H9 (cell line): ENCODE measurements around the gene ELAVL1. TPM values are rescaled to one million over a fixed set of nuclear protein-coding genes. Genes with fewer than 3 reads are reported as not detected.

Source experiments
- DNase-seq: peaks from one replicate; pipeline ENCODE4 v3.0.0-alpha.2; 2017
- H2AFZ ChIP-seq: one replicate; pipeline ENCODE4 v1.6.1; 2013; ENCODE audit warnings: mild to moderate bottlenecking, low read length, control low read depth, moderate library complexity
- H2AK5ac ChIP-seq: 2 replicates; pipeline ENCODE4 v1.6.1; 2013; ENCODE audit warnings: low read length, control low read depth, mixed read lengths; ENCODE audit not compliant: insufficient read length
- H2BK120ac ChIP-seq: one replicate; pipeline ENCODE4 v1.6.1; 2013; ENCODE audit warnings: low read depth, mild to moderate bottlenecking, low read length, control low read depth, inconsistent platforms; ENCODE audit not compliant: poor library complexity, severe bottlenecking
- H2BK12ac ChIP-seq: 2 replicates; pipeline ENCODE4 v1.6.1; 2013; ENCODE audit warnings: low read length, control low read depth, mixed read lengths, low read depth; ENCODE audit not compliant: insufficient read length
- H2BK15ac ChIP-seq: 2 replicates; pipeline ENCODE4 v1.6.1; 2013; ENCODE audit warnings: low read depth, low read length, control low read depth
- H2BK20ac ChIP-seq: one replicate; pipeline ENCODE4 v1.6.1; 2013; ENCODE audit warnings: low read depth, mild to moderate bottlenecking, low read length, control low read depth, inconsistent platforms; ENCODE audit not compliant: poor library complexity, severe bottlenecking
- H2BK5ac ChIP-seq: 2 replicates; pipeline ENCODE4 v1.6.1; 2013; ENCODE audit warnings: low read length, control low read depth, mixed read lengths; ENCODE audit not compliant: insufficient read length
- H3K14ac ChIP-seq: 2 replicates; pipeline ENCODE4 v1.6.1; 2013; ENCODE audit warnings: low read length, control low read depth; ENCODE audit not compliant: insufficient read depth
- H3K18ac ChIP-seq: 2 replicates; pipeline ENCODE4 v1.6.1; 2013; ENCODE audit warnings: low read depth, mild to moderate bottlenecking, mixed read lengths, low read length, control low read depth; ENCODE audit not compliant: insufficient read length
- H3K23ac ChIP-seq: 2 replicates; pipeline ENCODE4 v1.6.1; 2013; ENCODE audit warnings: low read length, control low read depth, mixed read lengths, low read depth; ENCODE audit not compliant: insufficient read length
- H3K23me2 ChIP-seq: 2 replicates; pipeline ENCODE4 v1.6.1; 2013; ENCODE audit warnings: low read depth, mild to moderate bottlenecking, mixed read lengths, low read length, control low read depth; ENCODE audit not compliant: insufficient read length, poor library complexity, severe bottlenecking
- H3K27ac ChIP-seq: 2 replicates; pipeline ENCODE4 v1.5.1; 2013; ENCODE audit warnings: low read length, control low read depth, mixed read lengths, low read depth; ENCODE audit not compliant: insufficient read length
- H3K27me3 ChIP-seq: 2 replicates; pipeline ENCODE4 v1.6.1; 2013; ENCODE audit warnings: low read length, control low read depth, inconsistent platforms; ENCODE audit not compliant: insufficient read depth
- H3K4ac ChIP-seq: 2 replicates; pipeline ENCODE4 v1.6.1; 2013; ENCODE audit warnings: low read depth, mild to moderate bottlenecking, control low read depth, inconsistent platforms, low read length, moderate library complexity
- H3K4me1 ChIP-seq: 2 replicates; pipeline ENCODE4 v1.6.1; 2013; ENCODE audit warnings: low read length, control low read depth, inconsistent platforms; ENCODE audit not compliant: insufficient read depth
- H3K4me2 ChIP-seq: 2 replicates; pipeline ENCODE4 v1.6.1; 2013; ENCODE audit warnings: low read length, control low read depth, mixed read lengths; ENCODE audit not compliant: insufficient read length, insufficient read depth
- H3K56ac ChIP-seq: 2 replicates; pipeline ENCODE4 v1.6.1; 2013; ENCODE audit warnings: low read depth, mild to moderate bottlenecking, mixed read lengths, low read length, control low read depth; ENCODE audit not compliant: insufficient read length
- H3K79me1 ChIP-seq: 2 replicates; pipeline ENCODE4 v1.6.1; 2013; ENCODE audit warnings: low read depth, mild to moderate bottlenecking, moderate library complexity, low read length, control low read depth, inconsistent platforms; ENCODE audit not compliant: insufficient read depth, poor library complexity, severe bottlenecking
- H3K79me2 ChIP-seq: 2 replicates; pipeline ENCODE4 v1.6.1; 2013; ENCODE audit warnings: low read length, control low read depth, inconsistent platforms; ENCODE audit not compliant: insufficient read depth
- H3K9ac ChIP-seq: 2 replicates; pipeline ENCODE4 v1.6.1; 2013; ENCODE audit warnings: low read length, control low read depth, mixed read lengths; ENCODE audit not compliant: insufficient read length; ENCODE audit errors: extremely low read depth
- H3K9me3 ChIP-seq: one replicate; pipeline ENCODE4 v1.6.1; 2013; ENCODE audit warnings: low read depth, low read length, inconsistent platforms; ENCODE audit not compliant: control insufficient read depth
- H3T11ph ChIP-seq: one replicate; pipeline ENCODE4 v1.6.1; 2013; ENCODE audit warnings: mild to moderate bottlenecking, low read length, control low read depth, inconsistent platforms
- H4K20me1 ChIP-seq: one replicate; pipeline ENCODE4 v1.6.1; 2013; ENCODE audit not compliant: control insufficient read depth, insufficient read length, insufficient read depth
- H4K5ac ChIP-seq: 2 replicates; pipeline ENCODE4 v1.6.1; 2013; ENCODE audit warnings: low read depth, mild to moderate bottlenecking, mixed read lengths, low read length, control low read depth; ENCODE audit not compliant: insufficient read length
- H4K8ac ChIP-seq: replicated peaks from 2 replicates; pipeline ENCODE4 v1.6.1; 2013; ENCODE audit warnings: low read length, control low read depth, mixed read lengths, low read depth; ENCODE audit not compliant: insufficient read length
- H4K91ac ChIP-seq: 2 replicates; pipeline ENCODE4 v1.6.1; 2013; ENCODE audit warnings: low read depth, mild to moderate bottlenecking, moderate library complexity, mixed read lengths, low read length, control low read depth; ENCODE audit not compliant: insufficient read length
- H3K27ac Mint-ChIP-seq, 3 experiments: 2 replicates in 2 of 3; 3 replicates in 1 of 3; pipeline ENCODE4 v1.8.0; 2020 to 2021; ENCODE audit warnings: mixed read lengths in 3 of 3, mild to moderate bottlenecking in 1 of 3, moderate library complexity in 1 of 3
- H3K27me3 Mint-ChIP-seq: 2 replicates; pipeline ENCODE4 v1.8.0; 2021; ENCODE audit warnings: low read depth, mild to moderate bottlenecking, moderate library complexity, mixed read lengths
- H3K36me3 Mint-ChIP-seq, 3 experiments: 2 replicates in 2 of 3; 3 replicates in 1 of 3; pipeline ENCODE4 v1.8.0; 2020 to 2021; ENCODE audit warnings: low read depth in 3 of 3, mixed read lengths in 3 of 3; ENCODE audit not compliant: insufficient read depth in 1 of 3
- H3K4me1 Mint-ChIP-seq, 2 experiments: 2 replicates each; pipeline ENCODE4 v1.8.0; 2020; ENCODE audit warnings: mixed read lengths in 2 of 2
- H3K4me3 Mint-ChIP-seq, 2 experiments: 2 replicates in 1 of 2; 3 replicates in 1 of 2; pipeline ENCODE4 v1.8.0; 2020 to 2021; ENCODE audit warnings: mild to moderate bottlenecking in 2 of 2, mixed read lengths in 2 of 2, moderate library complexity in 1 of 2
- H3K9me3 Mint-ChIP-seq, 2 experiments: 2 replicates in 1 of 2; 3 replicates in 1 of 2; pipeline ENCODE4 v1.8.0; 2020; ENCODE audit warnings: mild to moderate bottlenecking in 2 of 2, mixed read lengths in 2 of 2, moderate library complexity in 1 of 2
- WGBS: extraction: QIAGEN DNeasy Blood & Tissue Kit; methylation state at CpG from one replicate; pipeline ENCODE4 v1.1.7; 2013; ENCODE audit warnings: missing lambda C conversion rate, low lambda C conversion rate, mixed read lengths; ENCODE audit not compliant: insufficient read length; ENCODE audit errors: extremely low coverage; 5-methylcytosine and 5-hydroxymethylcytosine counted together
- total RNA-seq: library from RNA; stranded (reverse); gene quantifications from 2 replicates; pipeline ENCODE4 v1.2.1, GENCODE V29; 2021
- TF ChIP-seq, protein P1 (sequence below): fragments of 200-600 bp; sonication (generic); conservative IDR thresholded peaks from 3 replicates; pipeline ENCODE4 v1.8.0; 2021; ENCODE audit warnings: antibody characterized with exemption, mild to moderate bottlenecking

Gene ELAVL1
- total RNA-seq, 1 experiment from 2014 or later, result 149 TPM

DNA sequence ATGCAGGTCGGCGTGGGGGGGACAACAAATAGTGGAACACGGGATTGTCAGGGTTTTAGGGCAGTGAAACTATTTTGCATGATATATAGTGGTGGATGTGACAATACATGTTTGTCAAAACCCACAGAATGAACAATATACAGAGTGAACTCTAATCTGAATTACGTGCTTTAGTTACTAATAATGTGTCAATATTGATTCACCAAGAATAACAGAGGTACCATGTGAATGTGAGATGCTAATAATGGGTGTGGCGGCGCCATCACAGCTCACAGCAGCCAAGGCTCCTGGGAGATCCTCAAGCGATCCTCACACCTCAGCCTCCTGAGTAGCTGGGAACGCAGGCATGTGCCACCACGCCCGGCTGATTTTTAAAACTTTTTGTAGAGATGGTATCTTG, 12.9 kb downstream of the ELAVL1 start:
- Histone ChIP-seq H4K91ac (no peak overlapping the region), H3K4me1 (peaks cover 2% of the 10 kb centered on the region; the same call in 1 of the 2 replicates), H3K56ac (no peak overlapping the region), H3K27me3 (no peaks in the 10 kb centered on the region), H2BK12ac (no peak overlapping the region), H3K14ac (no peak overlapping the region), H2BK5ac (no peak overlapping the region), H4K5ac (no peak overlapping the region), H2BK15ac (no peak overlapping the region), H4K8ac (no peak overlapping the region), H3K4ac (no peak overlapping the region), H3K23ac (no peak overlapping the region), H3K9ac (no peak overlapping the region), H2AK5ac (no peak overlapping the region), H3K27ac (no peak overlapping the region), H2BK120ac (no peak overlapping the region), H3K23me2 (no peaks in the 10 kb centered on the region), H3K79me1 (peaks cover 9% of the 10 kb centered on the region), H2BK20ac (no peak overlapping the region), H4K20me1 (peaks cover 4% of the 10 kb centered on the region), H2AFZ (no peak overlapping the region), H3K79me2 (peaks cover 40% of the 10 kb centered on the region), H3K4me2 (no peak overlapping the region), H3T11ph (no peak overlapping the region), H3K18ac (no peak overlapping the region), H3K9me3 (no peaks in the 10 kb centered on the region)
- no peak overlapping the region for H3K4me3 Mint-ChIP-seq
- DNase-seq, result no peak
- no CpG with 5 or more reads among the region's 10 CpGs for WGBS
- H3K4me1 Mint-ChIP-seq, result peaks cover 32 to 36% of the 10 kb centered on the region in 2 experiments
- no peaks in the 10 kb centered on the region for H3K9me3 Mint-ChIP-seq
- TF ChIP-seq, protein P1, sequence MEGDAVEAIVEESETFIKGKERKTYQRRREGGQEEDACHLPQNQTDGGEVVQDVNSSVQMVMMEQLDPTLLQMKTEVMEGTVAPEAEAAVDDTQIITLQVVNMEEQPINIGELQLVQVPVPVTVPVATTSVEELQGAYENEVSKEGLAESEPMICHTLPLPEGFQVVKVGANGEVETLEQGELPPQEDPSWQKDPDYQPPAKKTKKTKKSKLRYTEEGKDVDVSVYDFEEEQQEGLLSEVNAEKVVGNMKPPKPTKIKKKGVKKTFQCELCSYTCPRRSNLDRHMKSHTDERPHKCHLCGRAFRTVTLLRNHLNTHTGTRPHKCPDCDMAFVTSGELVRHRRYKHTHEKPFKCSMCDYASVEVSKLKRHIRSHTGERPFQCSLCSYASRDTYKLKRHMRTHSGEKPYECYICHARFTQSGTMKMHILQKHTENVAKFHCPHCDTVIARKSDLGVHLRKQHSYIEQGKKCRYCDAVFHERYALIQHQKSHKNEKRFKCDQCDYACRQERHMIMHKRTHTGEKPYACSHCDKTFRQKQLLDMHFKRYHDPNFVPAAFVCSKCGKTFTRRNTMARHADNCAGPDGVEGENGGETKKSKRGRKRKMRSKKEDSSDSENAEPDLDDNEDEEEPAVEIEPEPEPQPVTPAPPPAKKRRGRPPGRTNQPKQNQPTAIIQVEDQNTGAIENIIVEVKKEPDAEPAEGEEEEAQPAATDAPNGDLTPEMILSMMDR, result no peak
- H3K27ac Mint-ChIP-seq, result no peak overlapping the region
- H3K27me3 Mint-ChIP-seq, result no peaks in the 10 kb centered on the region
- H3K36me3 Mint-ChIP-seq, result peaks cover 32 to 61% (median 55%) of the 10 kb centered on the region in 3 experiments
